HepG2 (cell line): ENCODE measurements around the gene AK3. TPM values are rescaled to one million over a fixed set of nuclear protein-coding genes. Genes with fewer than 3 reads are reported as not detected.

Source experiments
- ATAC-seq: fragments of 200-7000 bp; cut with Tn5 transposase; 3 replicates; pipeline ENCODE4 v1.9.1; 2020; ENCODE audit warnings: mild to moderate bottlenecking, moderate library complexity
- BruUV-seq: library from RNA; stranded (reverse); fragments of 400-500 nt; replicated peaks from 2 replicates; lab custom pipeline; 2021; lab: Mats Ljungman, UMichigan
- CTCF ChIA-PET: fragments of 300-600 bp; formaldehyde crosslinking; extraction: SDS; loops from one replicate; lab custom pipeline; 2021; ENCODE audit warnings: low total read pairs, inconsistent platforms, low intra/inter-chr PET ratio; lab: Yijun Ruan, JAX
- POLR2A ChIA-PET: fragments of 350-600 bp; sonication (Branson Sonifier 250); formaldehyde crosslinking; loops from one replicate; lab custom pipeline; 2020; ENCODE audit warnings: antibody characterized with exemption, inconsistent platforms; lab: Yijun Ruan, JAX
- DNase-seq: peaks from one replicate; pipeline ENCODE4 v3.0.0-alpha.2; 2015; ENCODE audit warnings: low spot score
- FAIRE-seq: peaks from 3 replicates; lab custom pipeline; 2011; peaks lifted over from hg19 to GRCh38; lab: Jason Lieb, UNC
- H2AFZ ChIP-seq: one replicate; pipeline ENCODE4 v1.6.1; 2011; ENCODE audit warnings: low read length, inconsistent platforms
- H3K27ac ChIP-seq: fragments of 300-600 bp; 3 replicates; pipeline ENCODE4 v1.8.0; 2011; ENCODE audit warnings: mixed run types, mild to moderate bottlenecking, mixed read lengths, low read length, inconsistent platforms; ENCODE audit not compliant: insufficient read depth; ENCODE audit errors: extremely low read length
- H3K27me3 ChIP-seq, 2 experiments: fragments of 200-600 bp in 1 of 2; 2 replicates in 1 of 2; 3 replicates in 1 of 2; pipeline versions ENCODE4 v1.6.0 to v1.8.0; 2011; ENCODE audit warnings: low read length in 2 of 2, mild to moderate bottlenecking in 2 of 2, moderate library complexity in 2 of 2, inconsistent platforms in 1 of 2; ENCODE audit not compliant: insufficient read depth in 2 of 2, control insufficient read depth in 1 of 2
- H3K36me3 ChIP-seq, 2 experiments: fragments of 200-600 bp in 1 of 2; replicated peaks in 1 of 2; 2 replicates in 1 of 2; 3 replicates in 1 of 2; pipeline versions ENCODE4 v1.5.1 to v1.8.0; 2011; ENCODE audit warnings: low read length in 2 of 2, inconsistent platforms in 1 of 2; ENCODE audit not compliant: insufficient read depth in 2 of 2, control insufficient read depth in 1 of 2
- H3K4me1 ChIP-seq: 2 replicates; pipeline ENCODE4 v1.5.1; 2012; ENCODE audit warnings: low read length, inconsistent platforms; ENCODE audit not compliant: insufficient read depth
- H3K4me2 ChIP-seq: 2 replicates; pipeline ENCODE4 v1.6.0; 2011; ENCODE audit warnings: low read depth, low read length, inconsistent platforms
- H3K4me3 ChIP-seq, 3 experiments: fragments of 200-600 bp in 1 of 3; sonication (generic), shearing (Covaris generic) in 1 of 3; replicated peaks in 1 of 3; 2 replicates each; pipeline ENCODE4 v1.5.1; 2011 to 2016; ENCODE audit warnings: low read length in 3 of 3, inconsistent platforms in 2 of 3, low read depth in 2 of 3, mild to moderate bottlenecking in 2 of 3, control low read depth in 1 of 3, mixed read lengths in 1 of 3; ENCODE audit not compliant: insufficient read depth in 1 of 3
- H3K79me2 ChIP-seq: one replicate; pipeline ENCODE4 v1.6.1; 2011; ENCODE audit warnings: low read length, inconsistent platforms; ENCODE audit not compliant: insufficient read depth
- H3K9ac ChIP-seq: 2 replicates; pipeline ENCODE4 v1.6.0; 2011; ENCODE audit warnings: mild to moderate bottlenecking, low read depth, low read length, inconsistent platforms; ENCODE audit not compliant: insufficient read depth
- H3K9me3 ChIP-seq: 2 replicates; pipeline ENCODE4 v1.5.1; 2012; ENCODE audit warnings: mild to moderate bottlenecking, low read length
- H4K20me1 ChIP-seq: 2 replicates; pipeline ENCODE4 v1.6.0; 2011; ENCODE audit warnings: inconsistent platforms, mild to moderate bottlenecking, low read length, moderate library complexity; ENCODE audit not compliant: insufficient read depth
- BRD4 ChIP-seq: sonication (generic); formaldehyde crosslinking; IDR thresholded peaks from 2 replicates; pipeline ENCODE4 v1.4.0; 2020; ENCODE audit warnings: missing genetic modification reagents
- CEBPG ChIP-seq: IDR thresholded peaks from 2 replicates; pipeline ENCODE4 v1.6.1; 2016
- MAFK ChIP-seq, 2 experiments: IDR thresholded peaks in 1 of 2; conservative IDR thresholded peaks in 1 of 2; 2 replicates each; pipeline ENCODE4 v1.6.1; 2011; ENCODE audit warnings: improper control_type of control experiment in 2 of 2, low read length in 2 of 2
- SOX13 ChIP-seq, 3 experiments: fragments of 450-650 bp in 1 of 3; sonication (generic) in 1 of 3; formaldehyde crosslinking in 1 of 3; IDR thresholded peaks in 2 of 3; conservative IDR thresholded peaks in 1 of 3; 2 replicates each; pipeline versions ENCODE4 v1.5.0 to v1.6.1; 2016 to 2020; ENCODE audit warnings: antibody characterized with exemption in 1 of 3, mild to moderate bottlenecking in 1 of 3, missing compliant biosample characterization in 1 of 3, missing genetic modification reagents in 1 of 3, moderate library complexity in 1 of 3
- ZNF121 ChIP-seq: sonication (generic); formaldehyde crosslinking; IDR thresholded peaks from 2 replicates; pipeline ENCODE4 v1.5.0; 2020; ENCODE audit warnings: mild to moderate bottlenecking, missing genetic modification reagents
- ZSCAN30 ChIP-seq: sonication (generic); formaldehyde crosslinking; IDR thresholded peaks from 2 replicates; pipeline ENCODE4 v1.5.0; 2020; ENCODE audit warnings: mild to moderate bottlenecking, missing genetic modification reagents
- in situ Hi-C: cut with HindIII; loops from 2 replicates; pipeline ENCODE4 v1.10.0; 2017; ENCODE audit warnings: low pct_unique_long_range_greater_than_20kb; ENCODE audit not compliant: extremely low pct_ligation_motif_present
- intact Hi-C: fragments of 100-400 bp; cut with micrococcal nuclease; formaldehyde crosslinking; loops from one replicate; pipeline ENCODE4 v1.10.0; 2022; ENCODE audit not compliant: unreplicated experiment
- polyA plus RNA-seq, 8 experiments: library from polyadenylated mRNA; depleted of rRNA in 3 of 8; stranded (reverse) in 7 of 8; unstranded in 1 of 8; fragments of >200 nt; fragmentation: Illumina TruSeq in 4 of 8; extraction: Trizol in 4 of 8; gene quantifications; 2 replicates each; pipeline versions ENCODE4 v1.2.1 to v1.2.3, GENCODE V29; 2011 to 2016; ENCODE audit warnings: low read depth in 4 of 8, missing spikeins in 1 of 8, mixed read lengths in 1 of 8; ENCODE audit not compliant: insufficient read depth in 1 of 8
- total RNA-seq, 5 experiments: library from RNA; depleted of rRNA; stranded (reverse); fragments of >200 nt; fragmentation: Illumina TruSeq; extraction: Trizol; gene quantifications; 2 replicates each; pipeline ENCODE4 v1.2.3, GENCODE V29; 2016; ENCODE audit warnings: low read depth in 1 of 5
- TF ChIP-seq, protein P1 (sequence below): sonication (generic); formaldehyde crosslinking; IDR thresholded peaks from 2 replicates; pipeline ENCODE4 v1.5.0; 2020; ENCODE audit warnings: mild to moderate bottlenecking, missing genetic modification reagents

AK3 gene
- total and polyA plus RNA-seq, 2 of the 13 experiments (the other 11 are each of a cell fraction or from before 2014, with no cell fraction given): 76.8 to 109 TPM

DNA sequence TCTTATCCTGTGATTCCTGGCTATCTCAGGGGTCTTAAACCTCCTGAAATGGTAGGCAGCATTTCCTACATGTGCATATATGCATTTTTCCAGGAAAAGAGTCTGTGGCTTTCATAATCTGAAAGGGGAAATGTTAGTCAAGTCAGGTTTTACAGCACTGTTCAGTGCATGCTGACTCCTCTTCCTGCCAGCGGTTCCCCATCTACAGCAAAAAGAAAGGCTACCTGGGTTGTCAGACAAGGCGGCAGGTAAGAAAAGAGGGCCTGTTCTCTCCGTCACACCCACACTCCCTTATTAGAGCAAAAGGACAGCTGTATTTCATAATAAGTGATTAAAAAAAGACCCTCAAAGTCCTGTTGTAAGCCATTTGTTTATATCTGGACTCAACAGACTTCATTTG, 70.4 kb downstream of the AK3 start (continued):
- TF ChIP-seq, protein P1, sequence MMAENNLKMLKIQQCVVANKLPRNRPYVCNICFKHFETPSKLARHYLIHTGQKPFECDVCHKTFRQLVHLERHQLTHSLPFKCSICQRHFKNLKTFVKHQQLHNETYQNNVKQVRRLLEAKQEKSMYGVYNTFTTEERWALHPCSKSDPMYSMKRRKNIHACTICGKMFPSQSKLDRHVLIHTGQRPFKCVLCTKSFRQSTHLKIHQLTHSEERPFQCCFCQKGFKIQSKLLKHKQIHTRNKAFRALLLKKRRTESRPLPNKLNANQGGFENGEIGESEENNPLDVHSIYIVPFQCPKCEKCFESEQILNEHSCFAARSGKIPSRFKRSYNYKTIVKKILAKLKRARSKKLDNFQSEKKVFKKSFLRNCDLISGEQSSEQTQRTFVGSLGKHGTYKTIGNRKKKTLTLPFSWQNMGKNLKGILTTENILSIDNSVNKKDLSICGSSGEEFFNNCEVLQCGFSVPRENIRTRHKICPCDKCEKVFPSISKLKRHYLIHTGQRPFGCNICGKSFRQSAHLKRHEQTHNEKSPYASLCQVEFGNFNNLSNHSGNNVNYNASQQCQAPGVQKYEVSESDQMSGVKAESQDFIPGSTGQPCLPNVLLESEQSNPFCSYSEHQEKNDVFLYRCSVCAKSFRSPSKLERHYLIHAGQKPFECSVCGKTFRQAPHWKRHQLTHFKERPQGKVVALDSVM (CRISPR knock-in tag): no peak
- TF ChIP-seq SOX13 (IDR thresholded peaks at IDR 0.05) (no peak), SOX13 (CRISPR knock-in tag; conservative IDR thresholded peaks at IDR 0.05 in 1 of 2, IDR thresholded peaks at IDR 0.05 in 1 of 2) (no peak), ZSCAN30 (CRISPR knock-in tag) (no peak)

DNA sequence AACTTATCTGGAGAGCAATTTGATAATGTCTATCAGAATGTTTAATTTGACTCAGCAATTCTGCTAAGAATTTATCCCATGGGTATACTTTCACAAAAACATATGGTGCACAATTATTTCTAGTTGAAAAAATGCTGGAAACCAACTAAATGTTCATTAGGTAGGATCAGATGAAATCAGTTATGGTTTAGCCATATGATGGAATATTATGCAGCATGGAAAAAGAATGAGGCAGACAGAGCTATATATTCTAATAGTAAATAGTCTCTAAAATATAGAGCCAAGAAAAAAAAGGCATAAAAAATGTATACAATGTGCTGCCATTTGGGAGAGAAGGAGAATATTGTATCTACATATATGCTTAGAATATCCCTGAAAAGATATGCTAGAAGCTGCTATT, 71.1 kb downstream of the AK3 start:
- Histone ChIP-seq H3K4me1 (peaks cover 22% of the 10 kb centered on the region), H3K4me3 (no peak overlapping the region), H4K20me1 (no peaks in the 10 kb centered on the region), H3K9me3 (no peaks in the 10 kb centered on the region), H2AFZ (no peak overlapping the region), H3K36me3 (no peaks in the 10 kb centered on the region), H3K27ac (no peak overlapping the region), H3K27me3 (no peaks in the 10 kb centered on the region), H3K4me2 (no peak overlapping the region), H3K79me2 (no peaks in the 10 kb centered on the region), H3K9ac (no peak overlapping the region)
- in situ Hi-C loops (loop anchor here (5.0 kb wide), 1 partner anchor 62 kb away; no protein-coding TSS in a partner anchor), intact Hi-C loops (no loop called here)
- DNase-seq: no peak
- no peak for ATAC-seq
- ChIA-PET POLR2A (no interaction called here), CTCF (no interaction called here)
- no TSS peak for BruUV-seq
- no peak for FAIRE-seq
- TF ChIP-seq BRD4 (CRISPR knock-in tag) (no peak), ZNF121 (CRISPR knock-in tag) (no peak), CEBPG (no peak), MAFK (conservative IDR thresholded peaks at IDR 0.05 in 1 of 2, IDR thresholded peaks at IDR 0.05 in 1 of 2; ENCODE audit: low read length in 2 of 2) (peak in 1 of 2 experiments; percentile 46; a peak in 2 of 4 replicates)
